ACC112 (cell line): Measurements from ENCODE around the gene DIAPH1.
A peak's percentile ranks its signal among the peaks of the same experiment; 100 is the strongest.

Experiments used
- H2AFZ ChIP-seq: fragments of 200-600 bp; sonication (generic); one replicate; pipeline ENCODE4 v1.6.0; 2017; ENCODE audit warnings: antibody characterized with exemption, low read length; ENCODE audit not compliant: unreplicated experiment
- H3K27ac ChIP-seq: fragments of 200-600 bp; sonication (generic); 2 replicates; pipeline ENCODE4 v1.5.1; 2014; ENCODE audit warnings: low read depth, mild to moderate bottlenecking, antibody characterized with exemption, low read length, moderate library complexity
- H3K27me3 ChIP-seq: fragments of 200-600 bp; sonication (generic); 2 replicates; pipeline ENCODE4 v1.6.1; 2014; ENCODE audit warnings: mild to moderate bottlenecking, antibody characterized with exemption, low read length, moderate library complexity, mixed read lengths; ENCODE audit not compliant: insufficient read depth
- H3K36me3 ChIP-seq: fragments of 200-600 bp; sonication (generic); 2 replicates; pipeline ENCODE4 v1.6.1; 2016; ENCODE audit warnings: mild to moderate bottlenecking, antibody characterized with exemption, low read length, moderate library complexity, mixed read lengths; ENCODE audit not compliant: insufficient read depth
- H3K4me1 ChIP-seq: fragments of 200-600 bp; sonication (generic); one replicate; pipeline ENCODE4 v1.6.1; 2016; ENCODE audit warnings: low read length, mixed read lengths; ENCODE audit not compliant: insufficient read depth, unreplicated experiment, control insufficient read depth
- H3K4me3 ChIP-seq: fragments of 200-600 bp; sonication (generic); 2 replicates; pipeline ENCODE4 v1.5.1; 2014; ENCODE audit warnings: mild to moderate bottlenecking, low read depth, low read length
- H3K79me2 ChIP-seq: fragments of 200-600 bp; sonication (generic); one replicate; pipeline ENCODE4 v1.6.0; 2016; ENCODE audit warnings: low read length; ENCODE audit not compliant: control insufficient read depth, unreplicated experiment, insufficient read depth

Gene DIAPH1

GRCh38 chr5:141639357-141640050, 20.7 kb upstream of the DIAPH1 start:
- Histone ChIP-seq H3K4me1 (peaks cover 25% of the 10 kb centered on the region), H3K4me3 (no peak overlapping the region), H2AFZ (no peak overlapping the region), H3K27ac (no peak overlapping the region), H3K27me3 (no peaks in the 10 kb centered on the region), H3K79me2 (peaks cover 21% of the 10 kb centered on the region), H3K36me3 (no peaks in the 10 kb centered on the region)

GRCh38 chr5:141638771-141639170, 20.0 kb upstream of the DIAPH1 start:
- H3K27ac ChIP-seq: no peak overlapping the region
- H3K4me1 ChIP-seq: peaks cover 29% of the 10 kb centered on the region
- H3K4me3 ChIP-seq: no peak overlapping the region
- H3K27me3 ChIP-seq: no peaks in the 10 kb centered on the region
- H3K79me2 ChIP-seq: peaks cover 29% of the 10 kb centered on the region
- no peaks in the 10 kb centered on the region for H3K36me3 ChIP-seq
- H2AFZ ChIP-seq: no peak overlapping the region

- Histone ChIP-seq H3K27ac (no peak overlapping the region), H3K4me3 (peak overlapping the region; percentile 78), H3K4me1 (peaks cover 29% of the 10 kb centered on the region), H3K36me3 (0 out of 2 replicates have a peak, but pooled peaks cover 1% of the 10 kb centered on the region), H3K79me2 (peaks cover 34% of the 10 kb centered on the region), H3K27me3 (no peaks in the 10 kb centered on the region), H2AFZ (peak overlapping the region; percentile 88)
Measured at GRCh38 chr5:141637767-141638419, 19.1 kb upstream of the DIAPH1 start.

GRCh38 chr5:141637123-141637766, 18.4 kb upstream of the DIAPH1 start:
- no peak overlapping the region for H3K27ac ChIP-seq
- H3K27me3 ChIP-seq: no peaks in the 10 kb centered on the region
- H3K4me3 ChIP-seq: peak overlapping the region; percentile 78
- peaks cover 41% of the 10 kb centered on the region for H3K79me2 ChIP-seq
- H2AFZ ChIP-seq: peak overlapping the region; percentile 88
- H3K36me3 ChIP-seq: peaks cover 8% of the 10 kb centered on the region
- H3K4me1 ChIP-seq: peaks cover 29% of the 10 kb centered on the region

- peak within 1 kb of the TSS; percentile 78 for H3K4me3 ChIP-seq
- H3K79me2 ChIP-seq: peaks cover 44% of the 10 kb centered on the region
- peak within 1 kb of the TSS; percentile 88 for H2AFZ ChIP-seq
- H3K4me1 ChIP-seq: peaks cover 24% of the 10 kb centered on the region
- H3K27ac ChIP-seq: peak within 1 kb of the TSS; percentile 3; the same call in 1 of the 2 replicates
- H3K36me3 ChIP-seq: peaks cover 9% of the 10 kb centered on the region
- H3K27me3 ChIP-seq: no peaks in the 10 kb centered on the region
Measured at GRCh38 chr5:141636413-141637122, 17.8 kb upstream of the DIAPH1 start, which contains the start of the genes HDAC3 and RELL2. HDAC3 (minus strand) TSS chr5:141636849; CDS start chr5:141636790, 59 bp downstream. RELL2 (plus strand) TSS chr5:141636997; CDS start chr5:141638226, 1,229 bp downstream.

- H3K27ac ChIP-seq: no peak overlapping the region
Measured at GRCh38 chr5:141636106-141636412, 17.3 kb upstream of the DIAPH1 start.

GRCh38 chr5:141635646-141636045, 16.8 kb upstream of the DIAPH1 start:
- peaks cover 9% of the 10 kb centered on the region for H3K36me3 ChIP-seq

More at GRCh38 chr5:141636106-141636412, 17.3 kb upstream of the DIAPH1 start:
- H3K4me1 ChIP-seq: peaks cover 21% of the 10 kb centered on the region
- no peaks in the 10 kb centered on the region for H3K27me3 ChIP-seq
- H2AFZ ChIP-seq: no peak overlapping the region
- peaks cover 9% of the 10 kb centered on the region for H3K36me3 ChIP-seq
- H3K4me3 ChIP-seq: peak overlapping the region; percentile 78
- H3K79me2 ChIP-seq: peaks cover 49% of the 10 kb centered on the region

GRCh38 chr5:141634720-141635119, 15.9 kb upstream of the DIAPH1 start:
- Histone ChIP-seq H2AFZ (no peak overlapping the region), H3K79me2 (peaks cover 54% of the 10 kb centered on the region), H3K4me3 (peak overlapping the region; percentile 78; the same call in 1 of the 2 replicates), H3K36me3 (peaks cover 10% of the 10 kb centered on the region), H3K27me3 (no peaks in the 10 kb centered on the region), H3K4me1 (peaks cover 21% of the 10 kb centered on the region), H3K27ac (no peak overlapping the region)

More at GRCh38 chr5:141635646-141636045, 16.8 kb upstream of the DIAPH1 start:
- Histone ChIP-seq H3K27me3 (no peaks in the 10 kb centered on the region), H3K79me2 (peaks cover 53% of the 10 kb centered on the region), H2AFZ (no peak overlapping the region), H3K27ac (no peak overlapping the region), H3K4me3 (peak overlapping the region; percentile 78), H3K4me1 (peaks cover 21% of the 10 kb centered on the region)

- Histone ChIP-seq H3K27me3 (no peaks in the 10 kb centered on the region), H3K79me2 (peaks cover 54% of the 10 kb centered on the region), H3K4me3 (no peak overlapping the region; the same call in 1 of the 2 replicates), H2AFZ (no peak overlapping the region), H3K36me3 (peaks cover 16% of the 10 kb centered on the region), H3K27ac (no peak overlapping the region), H3K4me1 (peaks cover 21% of the 10 kb centered on the region)
Measured at GRCh38 chr5:141633871-141634561, 15.2 kb upstream of the DIAPH1 start.

GRCh38 chr5:141632650-141633049, 13.8 kb upstream of the DIAPH1 start:
- no peak overlapping the region for H3K27ac ChIP-seq
- H3K4me3 ChIP-seq: no peak overlapping the region
- H3K27me3 ChIP-seq: no peaks in the 10 kb centered on the region
- peaks cover 54% of the 10 kb centered on the region for H3K79me2 ChIP-seq
- H2AFZ ChIP-seq: no peak overlapping the region
- H3K36me3 ChIP-seq: peaks cover 24% of the 10 kb centered on the region
- peaks cover 17% of the 10 kb centered on the region for H3K4me1 ChIP-seq
